ENCODE data around the gene CD55. TPM values are rescaled to one million over a fixed set of nuclear protein-coding genes. Genes with fewer than 3 reads are reported as not detected.

CD55 gene
- 100 to 1,000 TPM; 103 to 119 (median 103) TPM for total RNA-seq

GRCh38 chr1:207321079-207321789 lies at the start of gene CD55:
Gene CD55 (plus strand): TSS chr1:207321678. CDS start chr1:207321766, 88 bp downstream.
- Mint-ChIP-seq H3K27me3 (ENCODE audit: low read depth) (no peaks in the 10 kb centered on the region), H3K36me3 (ENCODE audit: insufficient read depth) (peaks cover 17% of the 10 kb centered on the region), H3K4me3 (peak within 1 kb of the TSS; percentile 88), H3K9me3 (no peaks in the 10 kb centered on the region), H3K4me1 (ENCODE audit: low read depth) (peaks cover 29% of the 10 kb centered on the region)
- ATAC-seq = peak; percentile 92 to 93
- DNase-seq = peak; percentile 96

GRCh38 chr1:207274882-207275281 lies 46.6 kb upstream of the CD55 start:
- Mint-ChIP-seq H3K9me3 (peaks cover 14% of the 10 kb centered on the region), H3K36me3 (ENCODE audit: insufficient read depth) (no peaks in the 10 kb centered on the region), H3K4me3 (no peak overlapping the region), H3K4me1 (ENCODE audit: low read depth) (peaks cover 17% of the 10 kb centered on the region), H3K27me3 (ENCODE audit: low read depth) (peaks cover 3% of the 10 kb centered on the region)
- DNase-seq (no peak), ATAC-seq (no peak)

GRCh38 chr1:207276465-207276864 lies 45.0 kb upstream of the CD55 start:
- no peak for DNase-seq
- H3K27me3 Mint-ChIP-seq (ENCODE audit: low read depth) = peaks cover 7% of the 10 kb centered on the region
- no peak for ATAC-seq
- H3K36me3 Mint-ChIP-seq (ENCODE audit: insufficient read depth) = no peaks in the 10 kb centered on the region
- H3K9me3 Mint-ChIP-seq = peaks cover 14% of the 10 kb centered on the region
- peaks cover 24% of the 10 kb centered on the region for H3K4me1 Mint-ChIP-seq (ENCODE audit: low read depth)
- no peak overlapping the region for H3K4me3 Mint-ChIP-seq

- Mint-ChIP-seq H3K27me3 (ENCODE audit: low read depth) (peaks cover 7% of the 10 kb centered on the region), H3K9me3 (peaks cover 14% of the 10 kb centered on the region), H3K4me3 (no peak overlapping the region), H3K36me3 (ENCODE audit: insufficient read depth) (no peaks in the 10 kb centered on the region), H3K4me1 (ENCODE audit: low read depth) (peaks cover 32% of the 10 kb centered on the region)
- ATAC-seq = no peak
- no peak for DNase-seq
Measured at GRCh38 chr1:207277241-207277640, 44.2 kb upstream of the CD55 start.

- Mint-ChIP-seq H3K27me3 (ENCODE audit: low read depth) (peaks cover 4% of the 10 kb centered on the region), H3K36me3 (ENCODE audit: insufficient read depth) (no peaks in the 10 kb centered on the region), H3K4me3 (no peak overlapping the region), H3K4me1 (ENCODE audit: low read depth) (peaks cover 49% of the 10 kb centered on the region), H3K9me3 (peaks cover 6% of the 10 kb centered on the region)
- DNase-seq (no peak), ATAC-seq (no peak)
Measured at GRCh38 chr1:207279652-207280051, 41.8 kb upstream of the CD55 start.

GRCh38 chr1:207280706-207281105 lies 40.8 kb upstream of the CD55 start:
- DNase-seq = no peak
- no peak for ATAC-seq
- Mint-ChIP-seq H3K4me1 (ENCODE audit: low read depth) (peaks cover 49% of the 10 kb centered on the region), H3K9me3 (peaks cover 6% of the 10 kb centered on the region), H3K36me3 (ENCODE audit: insufficient read depth) (no peaks in the 10 kb centered on the region), H3K4me3 (no peak overlapping the region), H3K27me3 (ENCODE audit: low read depth) (peaks cover 4% of the 10 kb centered on the region)

- no peaks in the 10 kb centered on the region for H3K36me3 Mint-ChIP-seq (ENCODE audit: insufficient read depth)
- peaks cover 41% of the 10 kb centered on the region for H3K4me1 Mint-ChIP-seq (ENCODE audit: low read depth)
- no peaks in the 10 kb centered on the region for H3K9me3 Mint-ChIP-seq
- DNase-seq (no peak), ATAC-seq (no peak)
- H3K4me3 Mint-ChIP-seq = no peak overlapping the region
- H3K27me3 Mint-ChIP-seq (ENCODE audit: low read depth) = peaks cover 4% of the 10 kb centered on the region
Measured at GRCh38 chr1:207282058-207282457, 39.4 kb upstream of the CD55 start.

GRCh38 chr1:207282496-207283380 lies 38.7 kb upstream of the CD55 start:
- H3K4me1 Mint-ChIP-seq (ENCODE audit: low read depth) = peaks cover 36% of the 10 kb centered on the region
- DNase-seq = no peak
- H3K4me3 Mint-ChIP-seq = no peak overlapping the region
- H3K36me3 Mint-ChIP-seq (ENCODE audit: insufficient read depth) = no peaks in the 10 kb centered on the region
- H3K27me3 Mint-ChIP-seq (ENCODE audit: low read depth) = peaks cover 4% of the 10 kb centered on the region
- H3K9me3 Mint-ChIP-seq = no peaks in the 10 kb centered on the region
- ATAC-seq = no peak

GRCh38 chr1:207283421-207283820 lies 38.1 kb upstream of the CD55 start:
- ATAC-seq = no peak
- Mint-ChIP-seq H3K27me3 (ENCODE audit: low read depth) (peaks cover 4% of the 10 kb centered on the region), H3K9me3 (no peaks in the 10 kb centered on the region), H3K4me1 (ENCODE audit: low read depth) (peaks cover 34% of the 10 kb centered on the region), H3K36me3 (ENCODE audit: insufficient read depth) (no peaks in the 10 kb centered on the region), H3K4me3 (no peak overlapping the region)
- DNase-seq = no peak

- Mint-ChIP-seq H3K4me3 (no peak overlapping the region), H3K4me1 (ENCODE audit: low read depth) (peaks cover 32% of the 10 kb centered on the region)
Measured at GRCh38 chr1:207284209-207284897, 37.1 kb upstream of the CD55 start.

GRCh38 chr1:207286786-207287468 lies 34.6 kb upstream of the CD55 start:
- Mint-ChIP-seq H3K4me1 (ENCODE audit: low read depth) (peaks cover 20% of the 10 kb centered on the region), H3K4me3 (no peak overlapping the region), H3K36me3 (ENCODE audit: insufficient read depth) (peaks cover 2% of the 10 kb centered on the region), H3K9me3 (peaks cover 7% of the 10 kb centered on the region), H3K27me3 (ENCODE audit: low read depth) (no peaks in the 10 kb centered on the region)
- no peak for DNase-seq
- ATAC-seq = no peak

More at GRCh38 chr1:207284209-207284897, 37.1 kb upstream of the CD55 start:
- ATAC-seq (peak in 1 of 2 donors; percentile 30), DNase-seq (no peak)
- H3K27me3 Mint-ChIP-seq (ENCODE audit: low read depth) = peaks cover 4% of the 10 kb centered on the region
- no peaks in the 10 kb centered on the region for H3K9me3 Mint-ChIP-seq
- H3K36me3 Mint-ChIP-seq (ENCODE audit: insufficient read depth) = no peaks in the 10 kb centered on the region

GRCh38 chr1:207288315-207288714 lies 33.2 kb upstream of the CD55 start:
- Mint-ChIP-seq H3K4me3 (no peak overlapping the region), H3K4me1 (ENCODE audit: low read depth) (peaks cover 6% of the 10 kb centered on the region), H3K36me3 (ENCODE audit: insufficient read depth) (peaks cover 3% of the 10 kb centered on the region), H3K27me3 (ENCODE audit: low read depth) (no peaks in the 10 kb centered on the region), H3K9me3 (peaks cover 16% of the 10 kb centered on the region)
- DNase-seq = no peak
- ATAC-seq = no peak

- Mint-ChIP-seq H3K4me3 (no peak overlapping the region), H3K27me3 (ENCODE audit: low read depth) (no peaks in the 10 kb centered on the region)
Measured at GRCh38 chr1:207289756-207290155, 31.7 kb upstream of the CD55 start.

GRCh38 chr1:207291723-207292122 lies 29.8 kb upstream of the CD55 start:
- H3K27me3 Mint-ChIP-seq (ENCODE audit: low read depth) = peaks cover 2% of the 10 kb centered on the region
- no peak for DNase-seq

More at GRCh38 chr1:207289756-207290155, 31.7 kb upstream of the CD55 start:
- Mint-ChIP-seq H3K4me1 (ENCODE audit: low read depth) (no peaks in the 10 kb centered on the region), H3K9me3 (peaks cover 16% of the 10 kb centered on the region), H3K36me3 (ENCODE audit: insufficient read depth) (peaks cover 3% of the 10 kb centered on the region)
- ATAC-seq (no peak), DNase-seq (no peak)

More at GRCh38 chr1:207291723-207292122, 29.8 kb upstream of the CD55 start:
- Mint-ChIP-seq H3K36me3 (ENCODE audit: insufficient read depth) (peaks cover 3% of the 10 kb centered on the region), H3K9me3 (peaks cover 16% of the 10 kb centered on the region), H3K4me3 (no peak overlapping the region), H3K4me1 (ENCODE audit: low read depth) (no peaks in the 10 kb centered on the region)
- no peak for ATAC-seq

All from activated T-cell treated with anti-CD3 and anti-CD28 coated beads, Interleukin-2, amount 50 U/mL, for 4 hours (primary cell).